ENCODE results near the gene PLEKHA6.
A peak's percentile ranks its signal among the peaks of the same experiment; 100 is the strongest.

Gene PLEKHA6

GRCh38 chr1:204326771-204327300 is 32.9 kb downstream of the PLEKHA6 start:
- intact Hi-C loops (cut with DNase I; ENCODE audit: low total_unique reads), result no loop called here
- no peaks in the 10 kb centered on the region for H3K9me3 ChIP-seq
- DNase-seq, result no peak
- H3K36me3 ChIP-seq, result no peaks in the 10 kb centered on the region
- peaks cover 0 to 5% of the 10 kb centered on the region in 2 donors for H3K27me3 ChIP-seq
- H3K4me1 ChIP-seq, result no peaks in the 10 kb centered on the region
- H3K27ac ChIP-seq, result no peak overlapping the region
- H3K4me3 ChIP-seq, result no peak overlapping the region
- TF ChIP-seq CTCF (IDR thresholded peaks at IDR 0.05), result no peak

GRCh38 chr1:204325944-204326343 is 33.8 kb downstream of the PLEKHA6 start:
- no peak for DNase-seq
- Histone ChIP-seq H3K4me1 (no peaks in the 10 kb centered on the region), H3K27me3 (peaks cover 0 to 5% of the 10 kb centered on the region in 2 donors), H3K27ac (no peak overlapping the region), H3K36me3 (no peaks in the 10 kb centered on the region), H3K4me3 (no peak overlapping the region), H3K9me3 (no peaks in the 10 kb centered on the region)
- intact Hi-C loops (cut with DNase I; ENCODE audit: low total_unique reads), result no loop called here
- no peak for TF ChIP-seq CTCF (IDR thresholded peaks at IDR 0.05)

GRCh38 chr1:204323887-204324286 is 35.8 kb downstream of the PLEKHA6 start:
- TF ChIP-seq CTCF (IDR thresholded peaks at IDR 0.05), result no peak
- intact Hi-C loops (cut with DNase I; ENCODE audit: low total_unique reads), result no loop called here
- Histone ChIP-seq H3K36me3 (no peaks in the 10 kb centered on the region), H3K27me3 (peaks cover 0 to 5% of the 10 kb centered on the region in 2 donors), H3K27ac (no peak overlapping the region), H3K4me3 (no peak overlapping the region), H3K4me1 (peaks cover 0 to 9% (median 0%) of the 10 kb centered on the region in 4 donors), H3K9me3 (no peaks in the 10 kb centered on the region)
- DNase-seq, result no peak

- peaks cover 0 to 2% of the 10 kb centered on the region in 2 donors for H3K27me3 ChIP-seq
- H3K4me1 ChIP-seq, result peaks cover 0 to 9% (median 0%) of the 10 kb centered on the region in 4 donors
- no peak for TF ChIP-seq CTCF (IDR thresholded peaks at IDR 0.05)
- no peak for DNase-seq
- H3K36me3 ChIP-seq, result no peaks in the 10 kb centered on the region
- intact Hi-C loops (cut with DNase I; ENCODE audit: low total_unique reads), result no loop called here
- no peaks in the 10 kb centered on the region for H3K9me3 ChIP-seq
- no peak overlapping the region for H3K4me3 ChIP-seq
- peak overlapping the region in 1 of 2 donors; percentile 41 for H3K27ac ChIP-seq
Measured at GRCh38 chr1:204322339-204322868, 37.3 kb downstream of the PLEKHA6 start.

- H3K9me3 ChIP-seq, result no peaks in the 10 kb centered on the region
- no peaks in the 10 kb centered on the region for H3K36me3 ChIP-seq
- no peak overlapping the region for H3K4me3 ChIP-seq
Measured at GRCh38 chr1:204321665-204322064, 38.1 kb downstream of the PLEKHA6 start.

More at GRCh38 chr1:204321665-204322064, 38.1 kb downstream of the PLEKHA6 start:
- no peaks in the 10 kb centered on the region for H3K27me3 ChIP-seq
- TF ChIP-seq CTCF (IDR thresholded peaks at IDR 0.05), result no peak
- peaks cover 0 to 9% (median 0%) of the 10 kb centered on the region in 4 donors for H3K4me1 ChIP-seq
- DNase-seq, result no peak
- intact Hi-C loops (cut with DNase I; ENCODE audit: low total_unique reads), result no loop called here
- H3K27ac ChIP-seq, result peak overlapping the region in 1 of 2 donors; percentile 41
